SKM-1 (cell line): Measurements from ENCODE around the gene NAPEPLD.
"Not testable (repeated sequence)": the region's sequence is repeated elsewhere in the genome, so short reads cannot be mapped to it uniquely, and the experiment has no call there.

Source experiments
- DNase-seq: peaks from one replicate; lab custom pipeline; 2025; ENCODE audit not compliant: unreplicated experiment; lab: John Stamatoyannopoulos, UW

The NAPEPLD gene

DNA sequence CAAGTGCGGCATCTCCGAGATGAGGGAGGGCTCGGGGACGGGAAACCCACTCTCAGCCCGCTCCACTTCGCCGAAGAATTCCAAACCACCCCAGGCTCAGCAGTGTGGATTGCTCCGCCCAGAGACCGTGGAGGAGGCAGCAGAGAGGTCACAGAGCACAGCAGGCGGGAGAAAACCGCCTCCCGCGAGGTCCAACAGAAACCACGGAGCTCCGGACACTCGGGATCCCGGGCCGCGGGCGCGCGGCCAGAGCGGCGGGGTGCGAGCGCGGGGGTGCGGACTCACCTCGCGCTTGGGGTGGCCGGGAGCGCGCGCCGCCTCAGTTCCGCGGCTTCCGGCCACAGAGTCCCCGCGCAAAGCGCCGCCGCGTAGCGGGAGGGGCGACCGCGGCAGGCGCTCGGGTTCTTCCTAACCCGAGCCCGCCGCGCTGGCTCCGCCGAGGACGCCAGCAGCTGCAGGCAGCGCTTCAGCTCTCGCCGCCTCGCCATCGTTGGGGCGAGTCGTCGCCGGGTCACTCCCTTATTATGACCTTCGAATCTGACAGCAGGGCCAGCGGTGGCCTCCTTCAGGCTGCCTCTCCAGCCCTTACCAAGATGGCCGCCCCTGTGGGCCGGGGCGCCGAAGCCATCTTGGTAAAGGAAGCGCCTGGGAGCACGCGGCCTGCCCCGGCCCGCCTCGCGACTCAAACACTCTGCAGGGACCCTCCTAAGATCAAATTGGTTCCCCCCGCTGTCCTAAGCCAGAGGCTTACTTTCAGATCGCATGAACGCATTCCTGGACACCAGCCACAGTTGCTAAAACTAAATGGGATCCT is at the start of gene NAPEPLD:
Gene NAPEPLD, minus strand, starts transcription at position 106 of the 814 bp plus-strand sequence. CDS start 20,323 bp downstream, outside the sequence.
- DNase-seq = peak; percentile 46

GRCh38 chr7:103198079-103198478 is 49.2 kb upstream of the NAPEPLD start:
- DNase-seq = not testable (repeated sequence)

DNA sequence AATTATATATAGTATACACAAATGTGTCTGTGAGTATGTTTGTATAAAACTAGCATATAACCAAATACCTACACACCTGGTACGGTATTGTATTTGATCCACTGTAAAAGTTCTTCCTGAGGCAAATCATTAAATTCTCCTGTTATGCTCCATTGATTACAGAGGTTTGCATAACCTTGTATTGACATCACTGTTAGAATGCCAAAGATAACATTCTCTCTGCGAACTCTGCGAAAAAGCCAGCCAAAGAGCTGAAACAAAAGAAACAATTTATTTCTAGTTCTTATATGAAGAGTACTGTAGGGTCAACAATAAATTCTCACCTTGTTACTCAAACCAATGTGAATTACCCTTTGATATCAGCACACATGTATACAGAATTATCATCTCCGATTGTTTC is 46.5 kb upstream of the NAPEPLD start:
- DNase-seq = not testable (repeated sequence)

DNA sequence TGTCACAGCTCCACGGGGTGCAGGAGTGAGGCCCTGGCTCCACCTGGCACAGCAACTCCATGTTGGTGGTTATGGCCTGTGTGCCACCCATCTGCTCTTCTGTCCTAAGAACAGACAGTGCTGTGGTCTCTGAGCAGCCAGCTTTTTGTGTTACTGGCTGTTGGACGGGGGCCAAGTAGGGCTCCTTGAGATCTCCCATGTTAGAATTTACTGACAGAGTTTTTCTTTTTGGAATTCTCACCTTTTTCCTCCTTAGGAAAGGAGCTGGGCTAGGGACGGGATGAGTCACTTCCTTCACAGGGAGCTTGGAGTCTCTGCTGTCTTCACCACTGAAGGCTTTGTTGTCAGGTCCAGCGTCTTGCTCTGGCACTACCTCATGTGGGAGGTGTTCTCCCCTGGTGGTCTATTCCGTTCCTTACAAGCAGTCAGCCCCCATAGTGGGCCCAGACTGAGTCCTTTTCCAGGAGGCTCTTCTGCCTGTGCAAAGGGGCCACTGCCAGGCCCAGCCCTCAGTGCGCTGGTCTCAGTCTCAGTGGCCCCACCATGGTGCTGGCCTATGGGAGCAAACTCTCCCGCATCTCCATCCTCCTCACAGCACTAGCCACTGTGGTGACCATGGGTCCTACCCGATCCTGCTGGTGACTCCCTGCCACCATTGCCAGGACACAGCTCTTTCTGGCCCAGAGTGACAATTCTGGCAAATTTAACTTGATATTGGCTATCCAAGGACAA is 23.7 kb upstream of the NAPEPLD start:
- not testable (repeated sequence) for DNase-seq

DNA sequence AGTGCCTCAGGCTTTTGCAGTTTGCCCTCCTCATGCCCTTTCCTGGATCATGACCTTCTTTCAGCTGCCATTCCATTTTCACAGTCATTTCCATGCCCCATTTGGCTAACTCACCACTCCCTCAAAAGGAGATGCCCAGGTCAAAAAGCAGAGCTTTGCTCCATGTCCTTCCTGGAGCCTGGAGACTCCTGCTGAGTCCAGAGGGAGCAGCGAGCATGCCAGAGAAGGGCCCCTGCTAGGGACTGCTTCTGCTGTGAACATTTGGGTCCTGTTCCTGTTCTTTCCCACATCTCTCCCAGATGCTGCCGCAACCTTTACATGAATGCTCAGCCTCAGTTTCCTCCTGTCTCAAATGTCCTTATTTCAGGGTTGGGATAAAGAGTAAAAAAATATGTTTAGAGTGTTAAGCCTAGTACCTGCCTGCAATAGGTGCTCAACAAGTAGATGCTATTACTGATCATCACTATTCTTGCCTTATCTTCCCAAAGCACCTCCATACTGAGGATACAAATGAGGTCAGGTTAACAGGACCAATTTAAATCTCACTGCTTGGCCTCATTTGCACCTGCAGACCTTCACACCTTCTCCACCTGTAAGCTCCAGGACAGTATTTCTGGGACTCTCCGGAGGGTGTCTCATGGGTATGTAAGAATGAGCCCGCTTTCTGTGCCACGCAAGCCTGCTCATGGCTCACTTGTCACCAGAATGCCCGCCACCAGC is 23.0 kb upstream of the NAPEPLD start:
- DNase-seq = not testable (repeated sequence)

DNA sequence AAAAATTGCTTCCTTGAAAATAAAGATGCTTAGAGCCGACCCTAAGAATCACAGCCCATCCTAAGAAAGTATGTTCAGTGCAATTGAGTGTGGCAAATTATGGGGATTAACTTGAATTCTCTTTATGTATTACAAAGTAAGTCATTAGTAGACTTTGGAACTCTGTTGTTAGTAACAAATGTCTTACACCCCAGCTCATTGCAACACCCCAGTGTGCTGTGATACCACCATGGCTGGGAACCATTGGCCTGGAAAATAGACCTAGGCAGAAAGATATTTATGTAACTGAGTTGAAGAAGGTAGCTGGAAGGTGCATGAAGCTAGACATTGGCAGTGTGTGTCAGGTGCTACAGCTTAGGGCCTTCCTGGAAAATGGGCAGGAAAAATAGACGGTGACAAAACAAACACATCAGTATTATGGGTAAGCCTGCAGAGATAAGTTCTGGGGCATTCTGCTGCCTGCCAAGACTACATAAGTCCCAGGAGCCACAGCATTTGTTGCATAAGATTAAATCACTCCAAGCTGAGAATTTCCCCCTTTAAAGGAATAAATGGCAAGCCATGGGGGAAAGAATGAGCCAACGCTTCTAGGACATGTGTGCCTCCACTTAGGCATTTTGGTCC is 18.1 kb upstream of the NAPEPLD start:
- not testable (repeated sequence) for DNase-seq

DNA sequence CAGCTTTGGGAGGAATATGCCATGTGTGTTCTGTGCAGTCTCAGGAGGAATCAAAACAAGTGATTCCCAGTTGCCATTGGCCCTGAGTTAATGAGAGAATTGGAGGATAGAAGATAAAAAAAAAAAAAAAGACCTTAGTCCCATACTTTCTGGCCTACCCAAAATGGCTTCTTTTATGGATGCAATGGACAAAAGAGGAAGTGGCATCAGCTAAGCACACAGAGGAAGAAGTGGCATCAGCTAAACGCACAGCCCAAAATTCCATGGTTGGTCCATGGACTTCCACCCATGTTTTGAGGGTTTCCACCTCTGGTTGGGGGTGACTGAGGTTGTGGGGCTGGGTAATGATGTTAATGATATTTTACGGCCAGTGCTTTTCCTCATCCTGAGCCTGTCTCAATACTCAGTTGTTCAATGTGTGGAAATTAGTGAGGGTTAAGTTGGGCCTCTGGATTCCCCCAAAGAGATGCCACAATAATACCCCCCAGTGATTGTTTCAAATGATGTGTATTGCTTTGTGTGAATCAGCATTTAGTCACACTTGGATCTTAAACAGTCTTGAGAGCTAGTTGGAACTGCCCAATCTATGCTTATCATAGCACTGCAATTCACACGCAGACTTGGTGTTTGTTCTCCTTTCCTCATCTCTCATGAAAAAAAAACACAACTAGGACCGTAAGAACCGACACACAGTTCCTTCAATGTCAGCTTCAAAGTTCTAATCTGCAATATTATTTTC is 14.4 kb upstream of the NAPEPLD start:
- DNase-seq = not testable (repeated sequence)

DNA sequence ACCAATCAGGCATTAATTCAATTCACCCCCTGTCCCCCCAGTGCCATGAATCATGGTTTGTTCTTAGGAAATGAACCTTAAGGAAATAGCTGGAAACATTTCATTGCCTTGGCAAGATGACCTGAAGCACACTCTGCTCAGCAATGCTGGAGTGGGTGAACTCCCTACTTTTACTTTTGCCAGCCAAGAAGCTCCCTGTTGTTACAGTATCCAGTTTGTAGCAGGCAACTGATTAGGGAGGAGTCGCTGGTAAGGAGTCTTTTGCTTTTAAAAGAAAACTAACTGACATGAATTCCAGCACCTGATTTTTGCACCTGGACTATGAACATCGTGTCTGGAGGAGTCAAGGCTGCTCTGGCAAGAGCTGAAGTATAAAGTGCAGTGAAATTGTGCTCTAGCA is 13.7 kb upstream of the NAPEPLD start:
- DNase-seq = not testable (repeated sequence)

- DNase-seq = not testable (repeated sequence)
Observed at GRCh38 chr7:103161998-103162616, 13.2 kb upstream of the NAPEPLD start.

DNA sequence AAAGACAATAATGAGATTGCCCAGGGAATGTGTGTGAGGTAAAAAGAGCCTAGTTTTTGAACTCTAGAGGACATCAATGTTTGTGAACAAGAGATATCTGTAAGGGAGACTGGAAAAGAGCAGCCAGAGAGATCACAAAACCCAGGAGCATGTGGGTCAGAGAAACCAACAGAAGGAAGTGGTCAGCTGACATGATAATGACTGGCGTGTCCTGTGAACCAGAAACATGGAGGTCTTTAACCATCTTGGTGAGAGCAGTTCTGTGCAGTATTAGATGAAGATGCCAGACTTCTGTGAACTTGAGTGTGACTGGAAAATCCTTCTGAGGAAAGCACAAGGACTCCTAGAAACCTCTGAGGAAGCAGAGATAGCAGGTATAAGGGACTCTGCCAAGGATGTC is 10.2 kb upstream of the NAPEPLD start:
- DNase-seq = not testable (repeated sequence)

- DNase-seq = not testable (repeated sequence)
Observed at GRCh38 chr7:103155331-103156024, 6.6 kb upstream of the NAPEPLD start.

DNA sequence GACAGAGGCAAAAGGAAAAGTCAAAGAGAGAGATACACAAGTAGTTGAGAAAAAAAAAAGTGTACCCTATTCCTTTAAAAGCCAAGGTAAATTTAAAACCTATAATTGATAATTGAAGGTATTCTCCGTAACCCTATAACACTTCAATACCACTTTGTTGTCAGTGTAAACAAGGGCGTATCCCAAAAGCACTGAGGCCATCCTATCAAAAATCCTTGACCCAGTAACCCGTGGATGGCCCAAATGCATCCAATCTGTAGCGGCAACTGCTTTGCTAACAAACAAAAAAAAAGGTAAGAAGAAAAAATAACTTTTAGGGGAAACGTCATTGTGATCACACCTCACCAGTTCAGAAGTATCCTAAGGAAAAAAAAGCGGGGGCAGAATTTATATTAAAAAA is 5.1 kb upstream of the NAPEPLD start:
- no peak for DNase-seq

- DNase-seq = not testable (repeated sequence)
Observed at GRCh38 chr7:103152744-103153617, 4.1 kb upstream of the NAPEPLD start.

DNA sequence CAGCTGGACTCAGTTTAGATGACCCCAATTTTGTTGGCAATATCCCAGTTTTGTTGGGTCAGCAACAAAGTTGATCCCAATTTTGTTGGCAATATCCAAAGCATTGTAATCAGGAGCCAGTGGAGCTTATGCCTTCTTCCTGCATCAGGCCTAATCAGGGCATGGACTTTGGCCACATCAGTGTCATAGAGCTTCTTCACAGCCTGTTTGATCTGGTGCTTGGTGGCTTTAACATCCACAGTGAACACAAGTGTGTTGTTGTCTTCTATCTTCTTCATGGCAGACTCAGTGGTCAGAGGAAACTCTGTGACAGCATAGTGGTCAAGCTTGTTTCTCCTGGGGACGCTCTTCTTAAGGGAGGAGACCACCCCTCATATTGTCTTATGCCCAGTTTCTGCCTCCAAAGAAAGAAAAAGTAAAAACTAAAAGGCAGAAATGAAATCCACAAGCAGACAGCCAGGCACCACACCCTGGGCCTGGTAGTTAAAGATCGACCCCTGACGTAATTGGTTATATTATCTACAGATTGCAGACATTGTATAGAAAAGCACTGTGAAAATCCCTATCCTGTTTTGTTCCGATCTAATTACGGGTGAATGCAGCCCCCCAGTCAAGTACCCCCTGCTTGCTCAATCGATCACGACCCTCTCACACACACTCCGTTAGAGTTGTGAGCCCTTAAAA is 3.2 kb upstream of the NAPEPLD start:
- not testable (repeated sequence) for DNase-seq

- no peak for DNase-seq
Observed at GRCh38 chr7:103150192-103150591, 1.3 kb upstream of the NAPEPLD start.

- DNase-seq = no peak
Observed at GRCh38 chr7:103149808-103150180, 895 bp upstream of the NAPEPLD start.

- no peak for DNase-seq
Observed at GRCh38 chr7:103148131-103148993, 537 bp downstream of the NAPEPLD start.
